ENCODE data around the gene GAPDHS. TPM values are rescaled to one million over a fixed set of nuclear protein-coding genes. Genes with fewer than 3 reads are reported as not detected.

The GAPDHS gene
- total RNA-seq, 3 donors from 2014 or later (not counting 1 experiment from before 2014, with no cell fraction given): not detected

- H3K36me3 Mint-ChIP-seq: no peaks in the 10 kb centered on the region
- Histone ChIP-seq H3K4me3 (ENCODE audit: low read length) (no peak overlapping the region), H3K27me3 (ENCODE audit: control insufficient read depth, insufficient read depth, low read length) (peaks cover 17% of the 10 kb centered on the region), H3K36me3 (ENCODE audit: control insufficient read depth, insufficient read depth, low read length) (no peaks in the 10 kb centered on the region), H3K27ac (ENCODE audit: low read length) (no peak overlapping the region), H3K4me1 (ENCODE audit: control insufficient read depth, insufficient read depth, low read length) (peaks cover 19% of the 10 kb centered on the region), H3K9me3 (ENCODE audit: control insufficient read depth, insufficient read depth, low read length) (no peaks in the 10 kb centered on the region)
- ATAC-seq: no peak
- no peaks in the 10 kb centered on the region for H3K9me3 Mint-ChIP-seq
- peaks cover 14 to 53% of the 10 kb centered on the region in 2 donors for H3K27me3 Mint-ChIP-seq (ENCODE audit: low read depth in 2 of 2)
- peaks cover 4 to 22% of the 10 kb centered on the region in 2 donors for H3K4me1 Mint-ChIP-seq
- no peak overlapping the region for H3K4me3 Mint-ChIP-seq
- DNase-seq: no peak
- 91% methylated on average over 17 of the region's 18 CpGs for WGBS (ENCODE audit: insufficient coverage)
- peak overlapping the region in 1 of 2 donors; percentile 8 for H3K27ac Mint-ChIP-seq
- TF ChIP-seq CTCF (IDR thresholded peaks at IDR 0.05): no peak
- intact Hi-C loops (cut with micrococcal nuclease): no loop called here
Measured at GRCh38 chr19:35560271-35560670, 27.0 kb downstream of the GAPDHS start.

GRCh38 chr19:35560677-35561076 lies 27.4 kb downstream of the GAPDHS start:
- Mint-ChIP-seq H3K4me1 (peaks cover 4 to 21% of the 10 kb centered on the region in 2 donors), H3K4me3 (no peak overlapping the region), H3K27ac (no peak overlapping the region), H3K27me3 (ENCODE audit: low read depth in 2 of 2) (peaks cover 14 to 56% of the 10 kb centered on the region in 2 donors), H3K9me3 (no peaks in the 10 kb centered on the region), H3K36me3 (no peaks in the 10 kb centered on the region)
- intact Hi-C loops (cut with micrococcal nuclease): no loop called here
- no peak for DNase-seq
- H3K4me3 ChIP-seq (ENCODE audit: low read length): no peak overlapping the region
- no peak for ATAC-seq
- no peaks in the 10 kb centered on the region for H3K9me3 ChIP-seq (ENCODE audit: control insufficient read depth, insufficient read depth, low read length)
- H3K4me1 ChIP-seq (ENCODE audit: control insufficient read depth, insufficient read depth, low read length): peaks cover 19% of the 10 kb centered on the region
- H3K27me3 ChIP-seq (ENCODE audit: control insufficient read depth, insufficient read depth, low read length): peaks cover 17% of the 10 kb centered on the region
- no peak for TF ChIP-seq CTCF (IDR thresholded peaks at IDR 0.05)
- 56% methylated on average over 6 of the region's 6 CpGs for WGBS (ENCODE audit: insufficient coverage)
- no peak overlapping the region for H3K27ac ChIP-seq (ENCODE audit: low read length)
- H3K36me3 ChIP-seq (ENCODE audit: control insufficient read depth, insufficient read depth, low read length): no peaks in the 10 kb centered on the region

DNA sequence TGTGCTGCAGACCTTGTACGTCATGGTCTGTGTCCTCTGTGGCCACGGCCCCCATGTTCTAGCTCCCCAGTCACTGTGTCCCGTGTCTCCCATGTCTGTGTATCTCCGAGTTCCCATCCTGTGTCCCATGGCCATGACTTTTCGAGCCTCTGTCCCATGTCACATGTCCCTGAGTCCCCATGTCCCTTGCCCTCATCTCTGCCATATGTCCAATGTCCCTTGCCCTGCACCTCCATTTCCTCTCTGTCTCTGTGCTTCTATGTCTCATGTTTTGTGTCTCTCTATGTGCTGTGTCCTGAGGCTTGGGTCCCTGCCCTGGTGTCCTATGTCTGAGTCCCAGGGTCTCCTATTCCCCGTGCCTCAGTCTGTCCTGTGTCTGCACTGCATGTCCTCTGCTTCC lies 28.2 kb downstream of the GAPDHS start:
- no peak for ATAC-seq
- intact Hi-C loops (cut with micrococcal nuclease): no loop called here
- Histone ChIP-seq H3K27ac (ENCODE audit: low read length) (no peak overlapping the region), H3K4me3 (ENCODE audit: low read length) (no peak overlapping the region), H3K9me3 (ENCODE audit: control insufficient read depth, insufficient read depth, low read length) (no peaks in the 10 kb centered on the region), H3K27me3 (ENCODE audit: control insufficient read depth, insufficient read depth, low read length) (peaks cover 17% of the 10 kb centered on the region), H3K4me1 (ENCODE audit: control insufficient read depth, insufficient read depth, low read length) (peaks cover 19% of the 10 kb centered on the region), H3K36me3 (ENCODE audit: control insufficient read depth, insufficient read depth, low read length) (no peaks in the 10 kb centered on the region)
- Mint-ChIP-seq H3K9me3 (no peaks in the 10 kb centered on the region), H3K27ac (no peak overlapping the region), H3K4me3 (no peak overlapping the region), H3K4me1 (peaks cover 4 to 17% of the 10 kb centered on the region in 2 donors), H3K36me3 (no peaks in the 10 kb centered on the region), H3K27me3 (ENCODE audit: low read depth in 2 of 2) (peaks cover 14 to 51% of the 10 kb centered on the region in 2 donors)
- no peak for DNase-seq
- 74% methylated on average over 6 of the region's 6 CpGs for WGBS (ENCODE audit: insufficient coverage)
- no peak for TF ChIP-seq CTCF (IDR thresholded peaks at IDR 0.05)

DNA sequence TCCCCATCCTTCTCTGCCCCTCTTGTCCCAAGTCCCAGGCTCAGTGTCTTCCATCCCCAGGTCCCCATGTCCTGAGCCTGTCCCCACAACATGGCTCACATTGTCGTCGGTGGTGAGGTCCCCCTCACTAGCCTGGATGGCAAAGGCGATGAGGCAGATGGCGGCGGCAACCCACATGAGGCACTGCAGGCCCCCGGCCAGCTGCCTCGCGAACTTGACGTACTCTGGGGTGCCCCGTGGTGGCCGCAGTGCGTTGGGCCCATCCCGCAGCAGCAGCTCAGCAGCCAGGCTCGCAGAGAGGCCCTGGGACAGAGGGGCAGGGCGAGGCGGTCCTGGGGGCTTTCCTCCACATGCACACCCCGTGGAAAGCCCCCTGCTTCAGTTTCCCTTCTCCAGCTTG lies 29.1 kb downstream of the GAPDHS start:
- no peak for DNase-seq
- H3K36me3 Mint-ChIP-seq: no peaks in the 10 kb centered on the region
- Histone ChIP-seq H3K4me1 (ENCODE audit: control insufficient read depth, insufficient read depth, low read length) (peaks cover 19% of the 10 kb centered on the region), H3K9me3 (ENCODE audit: control insufficient read depth, insufficient read depth, low read length) (no peaks in the 10 kb centered on the region), H3K4me3 (ENCODE audit: low read length) (no peak overlapping the region), H3K27me3 (ENCODE audit: control insufficient read depth, insufficient read depth, low read length) (peaks cover 15% of the 10 kb centered on the region), H3K36me3 (ENCODE audit: control insufficient read depth, insufficient read depth, low read length) (no peaks in the 10 kb centered on the region), H3K27ac (ENCODE audit: low read length) (no peak overlapping the region)
- no peak for TF ChIP-seq CTCF (IDR thresholded peaks at IDR 0.05)
- no peak for ATAC-seq
- H3K4me3 Mint-ChIP-seq: no peak overlapping the region
- no peaks in the 10 kb centered on the region for H3K9me3 Mint-ChIP-seq
- H3K27ac Mint-ChIP-seq: no peak overlapping the region
- peaks cover under 1 to 13% of the 10 kb centered on the region in 2 donors for H3K4me1 Mint-ChIP-seq
- 66% methylated on average over 17 of the region's 17 CpGs for WGBS (ENCODE audit: insufficient coverage)
- H3K27me3 Mint-ChIP-seq (ENCODE audit: low read depth in 2 of 2): peaks cover 14 to 48% of the 10 kb centered on the region in 2 donors
- intact Hi-C loops (cut with micrococcal nuclease): no loop called here
